HepG2 (cell line): ENCODE data around the gene CADPS. TPM values are rescaled to one million over a fixed set of nuclear protein-coding genes. Genes with fewer than 3 reads are reported as not detected.

Experiments used
- ATAC-seq: fragments of 200-7000 bp; cut with Tn5 transposase; 3 replicates; pipeline ENCODE4 v1.9.1; 2020; ENCODE audit warnings: mild to moderate bottlenecking, moderate library complexity
- BruUV-seq: library from RNA; stranded (reverse); fragments of 400-500 nt; replicated peaks from 2 replicates; lab custom pipeline; 2021; lab: Mats Ljungman, UMichigan
- CTCF ChIA-PET: fragments of 300-600 bp; formaldehyde crosslinking; extraction: SDS; loops from one replicate; lab custom pipeline; 2021; ENCODE audit warnings: low total read pairs, inconsistent platforms, low intra/inter-chr PET ratio; lab: Yijun Ruan, JAX
- POLR2A ChIA-PET: fragments of 350-600 bp; sonication (Branson Sonifier 250); formaldehyde crosslinking; loops from one replicate; lab custom pipeline; 2020; ENCODE audit warnings: antibody characterized with exemption, inconsistent platforms; lab: Yijun Ruan, JAX
- DNase-seq: peaks from one replicate; pipeline ENCODE4 v3.0.0-alpha.2; 2015; ENCODE audit warnings: low spot score
- FAIRE-seq: peaks from 3 replicates; lab custom pipeline; 2011; peaks lifted over from hg19 to GRCh38; lab: Jason Lieb, UNC
- H2AFZ ChIP-seq: one replicate; pipeline ENCODE4 v1.6.1; 2011; ENCODE audit warnings: low read length, inconsistent platforms
- H3K27ac ChIP-seq: fragments of 300-600 bp; 3 replicates; pipeline ENCODE4 v1.8.0; 2011; ENCODE audit warnings: mixed run types, mild to moderate bottlenecking, mixed read lengths, low read length, inconsistent platforms; ENCODE audit not compliant: insufficient read depth; ENCODE audit errors: extremely low read length
- H3K27me3 ChIP-seq, 2 experiments: fragments of 200-600 bp in 1 of 2; 2 replicates in 1 of 2; 3 replicates in 1 of 2; pipeline versions ENCODE4 v1.6.0 to v1.8.0; 2011; ENCODE audit warnings: low read length in 2 of 2, mild to moderate bottlenecking in 2 of 2, moderate library complexity in 2 of 2, inconsistent platforms in 1 of 2; ENCODE audit not compliant: insufficient read depth in 2 of 2, control insufficient read depth in 1 of 2
- H3K36me3 ChIP-seq, 2 experiments: fragments of 200-600 bp in 1 of 2; replicated peaks in 1 of 2; 2 replicates in 1 of 2; 3 replicates in 1 of 2; pipeline versions ENCODE4 v1.5.1 to v1.8.0; 2011; ENCODE audit warnings: low read length in 2 of 2, inconsistent platforms in 1 of 2; ENCODE audit not compliant: insufficient read depth in 2 of 2, control insufficient read depth in 1 of 2
- H3K4me1 ChIP-seq: 2 replicates; pipeline ENCODE4 v1.5.1; 2012; ENCODE audit warnings: low read length, inconsistent platforms; ENCODE audit not compliant: insufficient read depth
- H3K4me2 ChIP-seq: 2 replicates; pipeline ENCODE4 v1.6.0; 2011; ENCODE audit warnings: low read depth, low read length, inconsistent platforms
- H3K4me3 ChIP-seq, 3 experiments: fragments of 200-600 bp in 1 of 3; sonication (generic), shearing (Covaris generic) in 1 of 3; replicated peaks in 1 of 3; 2 replicates each; pipeline ENCODE4 v1.5.1; 2011 to 2016; ENCODE audit warnings: low read length in 3 of 3, inconsistent platforms in 2 of 3, low read depth in 2 of 3, mild to moderate bottlenecking in 2 of 3, control low read depth in 1 of 3, mixed read lengths in 1 of 3; ENCODE audit not compliant: insufficient read depth in 1 of 3
- H3K79me2 ChIP-seq: one replicate; pipeline ENCODE4 v1.6.1; 2011; ENCODE audit warnings: low read length, inconsistent platforms; ENCODE audit not compliant: insufficient read depth
- H3K9ac ChIP-seq: 2 replicates; pipeline ENCODE4 v1.6.0; 2011; ENCODE audit warnings: mild to moderate bottlenecking, low read depth, low read length, inconsistent platforms; ENCODE audit not compliant: insufficient read depth
- H3K9me3 ChIP-seq: 2 replicates; pipeline ENCODE4 v1.5.1; 2012; ENCODE audit warnings: mild to moderate bottlenecking, low read length
- H4K20me1 ChIP-seq: 2 replicates; pipeline ENCODE4 v1.6.0; 2011; ENCODE audit warnings: inconsistent platforms, mild to moderate bottlenecking, low read length, moderate library complexity; ENCODE audit not compliant: insufficient read depth
- ARNTL ChIP-seq: sonication (generic); formaldehyde crosslinking; IDR thresholded peaks from 2 replicates; pipeline ENCODE4 v1.4.0; 2020; ENCODE audit warnings: mild to moderate bottlenecking, missing genetic modification reagents
- SNAPC2 ChIP-seq: sonication (generic); formaldehyde crosslinking; IDR thresholded peaks from 2 replicates; pipeline ENCODE4 v1.8.1; 2022; ENCODE audit warnings: mild to moderate bottlenecking, missing genetic modification reagents
- ZBTB7A ChIP-seq: sonication (generic); formaldehyde crosslinking; IDR thresholded peaks from 2 replicates; pipeline ENCODE4 v1.8.0; 2022; ENCODE audit warnings: mild to moderate bottlenecking, missing genetic modification reagents
- ZNF460 ChIP-seq: sonication (generic); formaldehyde crosslinking; IDR thresholded peaks from 2 replicates; pipeline ENCODE4 v1.5.1; 2020; ENCODE audit warnings: missing genetic modification reagents, mild to moderate bottlenecking, borderline replicate concordance
- ZNF563 ChIP-seq: sonication (generic); formaldehyde crosslinking; IDR thresholded peaks from 2 replicates; pipeline ENCODE4 v1.8.0; 2022; ENCODE audit warnings: mild to moderate bottlenecking, moderate library complexity, missing genetic modification reagents
- WGBS: methylation state at CpG from one replicate; pipeline ENCODE4 v1.1.6; 2017; ENCODE audit warnings: low lambda C conversion rate; 5-methylcytosine and 5-hydroxymethylcytosine counted together
- in situ Hi-C: cut with HindIII; loops from 2 replicates; pipeline ENCODE4 v1.10.0; 2017; ENCODE audit warnings: low pct_unique_long_range_greater_than_20kb; ENCODE audit not compliant: extremely low pct_ligation_motif_present
- intact Hi-C: fragments of 100-400 bp; cut with micrococcal nuclease; formaldehyde crosslinking; loops from one replicate; pipeline ENCODE4 v1.10.0; 2022; ENCODE audit not compliant: unreplicated experiment
- polyA plus RNA-seq, 8 experiments: library from polyadenylated mRNA; depleted of rRNA in 3 of 8; stranded (reverse) in 7 of 8; unstranded in 1 of 8; fragments of >200 nt; fragmentation: Illumina TruSeq in 4 of 8; extraction: Trizol in 4 of 8; gene quantifications; 2 replicates each; pipeline versions ENCODE4 v1.2.1 to v1.2.3, GENCODE V29; 2011 to 2016; ENCODE audit warnings: low read depth in 4 of 8, missing spikeins in 1 of 8, mixed read lengths in 1 of 8; ENCODE audit not compliant: insufficient read depth in 1 of 8
- total RNA-seq, 5 experiments: library from RNA; depleted of rRNA; stranded (reverse); fragments of >200 nt; fragmentation: Illumina TruSeq; extraction: Trizol; gene quantifications; 2 replicates each; pipeline ENCODE4 v1.2.3, GENCODE V29; 2016; ENCODE audit warnings: low read depth in 1 of 5
- TF ChIP-seq, protein P1 (sequence below): sonication (generic); IDR thresholded peaks from 2 replicates; pipeline ENCODE4 v1.6.1; 2016; ENCODE audit warnings: low read depth, borderline replicate concordance
- TF ChIP-seq, protein P2 (sequence below): IDR thresholded peaks from 2 replicates; pipeline ENCODE4 v1.6.1; 2016; ENCODE audit warnings: missing biosample characterization, missing genetic modification reagents, low read depth

CADPS gene
- total and polyA plus RNA-seq, 2 of the 13 experiments (the other 11 are each of a cell fraction or from before 2014, with no cell fraction given), result not detected

DNA sequence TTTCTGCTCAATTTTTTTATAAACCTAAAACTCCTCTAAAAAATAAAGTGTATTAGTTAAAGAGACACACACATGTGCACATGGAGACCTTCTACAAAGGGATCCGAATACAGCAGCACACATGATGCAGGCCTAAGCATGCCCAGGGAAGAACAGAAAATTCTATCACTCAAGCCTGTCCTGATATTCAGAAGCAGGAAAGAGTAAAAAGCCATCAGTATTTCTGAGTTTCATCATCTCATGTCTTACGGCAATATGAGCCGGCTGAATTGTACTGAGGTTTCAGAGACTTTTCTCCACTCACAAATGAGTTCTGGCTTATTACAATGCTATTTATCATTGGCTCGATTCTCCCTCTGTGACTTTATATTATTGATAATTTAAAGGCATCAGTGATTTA, 97.5 kb downstream of the CADPS start:
- CTCF ChIA-PET, result no interaction called here
- H4K20me1 ChIP-seq, result no peaks in the 10 kb centered on the region
- no peak for TF ChIP-seq ZNF563
- no peak for TF ChIP-seq ARNTL
- no peak for TF ChIP-seq ZBTB7A (CRISPR knock-in tag)
- TF ChIP-seq, protein P1, sequence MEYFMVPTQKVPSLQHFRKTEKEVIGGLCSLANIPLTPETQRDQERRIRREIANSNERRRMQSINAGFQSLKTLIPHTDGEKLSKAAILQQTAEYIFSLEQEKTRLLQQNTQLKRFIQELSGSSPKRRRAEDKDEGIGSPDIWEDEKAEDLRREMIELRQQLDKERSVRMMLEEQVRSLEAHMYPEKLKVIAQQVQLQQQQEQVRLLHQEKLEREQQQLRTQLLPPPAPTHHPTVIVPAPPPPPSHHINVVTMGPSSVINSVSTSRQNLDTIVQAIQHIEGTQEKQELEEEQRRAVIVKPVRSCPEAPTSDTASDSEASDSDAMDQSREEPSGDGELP, result no peak
- TF ChIP-seq, protein P2, sequence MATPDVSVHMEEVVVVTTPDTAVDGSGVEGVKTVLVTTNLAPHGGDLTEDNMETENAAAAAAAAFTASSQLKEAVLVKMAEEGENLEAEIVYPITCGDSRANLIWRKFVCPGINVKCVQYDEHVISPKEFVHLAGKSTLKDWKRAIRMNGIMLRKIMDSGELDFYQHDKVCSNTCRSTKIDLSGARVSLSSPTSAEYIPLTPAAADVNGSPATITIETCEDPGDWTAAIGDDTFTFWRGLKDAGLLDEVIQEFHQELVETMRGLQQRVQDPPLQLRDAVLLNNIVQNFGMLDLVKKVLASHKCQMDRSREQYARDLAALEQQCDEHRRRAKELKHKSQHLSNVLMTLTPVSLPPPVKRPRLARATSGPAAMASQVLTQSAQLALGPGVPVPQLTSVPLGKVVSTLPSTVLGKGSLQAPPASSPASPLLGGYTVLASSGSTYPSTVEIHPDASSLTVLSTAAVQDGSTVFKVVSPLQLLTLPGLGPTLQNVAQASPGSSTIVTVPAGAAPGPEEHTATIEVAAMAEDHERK (CRISPR knock-in tag), result no peak
- no peak for TF ChIP-seq SNAPC2 (CRISPR knock-in tag)
- no peak for TF ChIP-seq ZNF460 (CRISPR knock-in tag)
- TF ChIP-seq, all 625 proteins: peak for 0
- H3K4me1 ChIP-seq, result no peaks in the 10 kb centered on the region
- 70% methylated on average over 4 of the region's 4 CpGs for WGBS
- BruUV-seq, result no TSS peak
- ATAC-seq (no peak), FAIRE-seq (no peak), DNase-seq (no peak)
- H3K36me3 ChIP-seq, result no peaks in the 10 kb centered on the region
- no peaks in the 10 kb centered on the region for H3K9me3 ChIP-seq
- no peak overlapping the region for H3K4me3 ChIP-seq
- H3K79me2 ChIP-seq, result no peaks in the 10 kb centered on the region
- intact Hi-C loops (no loop called here), in situ Hi-C loops (no loop called here)
- H3K9ac ChIP-seq, result no peak overlapping the region
- POLR2A ChIA-PET, result no interaction called here
- no peak overlapping the region for H3K27ac ChIP-seq
- H3K4me2 ChIP-seq, result no peak overlapping the region
- no peak overlapping the region for H2AFZ ChIP-seq
- H3K27me3 ChIP-seq, result no peaks in the 10 kb centered on the region
